PFSK-1 (cell line): ENCODE results near the gene BMPR2.

Experiments
- FOXP2 ChIP-seq: optimal IDR thresholded peaks from 2 replicates; pipeline ENCODE3; 2011; ENCODE audit warnings: borderline replicate concordance, control low read depth, inconsistent platforms; ENCODE audit not compliant: insufficient read depth; ENCODE audit errors: extremely low read length, extremely low read depth
- POLR2AphosphoS5 ChIP-seq: IDR thresholded peaks from 2 replicates; pipeline ENCODE4 v1.6.1; 2012; ENCODE audit warnings: low read depth, mild to moderate bottlenecking, control low read depth, low read length, moderate library complexity
- REST ChIP-seq, 2 experiments: IDR thresholded peaks; 2 replicates each; pipeline versions ENCODE4 v1.6.1 to v1.8.0; 2011 to 2012; ENCODE audit warnings: low read depth in 2 of 2, low read length in 2 of 2, control low read depth in 1 of 2, inconsistent platforms in 1 of 2, mild to moderate bottlenecking in 1 of 2, moderate library complexity in 1 of 2; ENCODE audit not compliant: insufficient read depth in 1 of 2
- SIN3A ChIP-seq: IDR thresholded peaks from 2 replicates; pipeline ENCODE4 v1.6.1; 2012; ENCODE audit warnings: mild to moderate bottlenecking, low read length, moderate library complexity, borderline replicate concordance; ENCODE audit not compliant: insufficient read depth
- TAF1 ChIP-seq: IDR thresholded peaks from 2 replicates; pipeline ENCODE4 v1.6.1; 2012; ENCODE audit warnings: low read length, control low read depth, borderline replicate concordance; ENCODE audit not compliant: insufficient read depth

BMPR2 gene

DNA sequence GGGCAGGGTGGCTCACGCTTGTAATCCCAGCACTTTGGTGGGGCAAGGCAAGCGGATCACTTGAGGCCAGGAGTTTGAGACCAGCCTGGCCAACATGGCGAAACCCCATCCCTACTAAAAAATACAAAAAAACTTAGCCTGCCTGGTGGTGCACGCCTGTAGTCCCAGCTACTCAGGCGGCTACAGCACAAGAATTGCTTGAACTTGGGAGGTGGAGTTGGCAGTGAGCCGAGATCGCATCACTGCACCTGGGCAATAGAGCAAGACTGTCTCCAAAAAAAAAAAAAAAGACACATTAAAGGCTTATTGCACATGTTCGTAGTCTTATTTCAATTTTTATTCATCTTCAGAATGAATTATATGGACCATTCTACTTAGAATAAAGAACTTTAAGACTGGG lies 110.2 kb downstream of the BMPR2 start:
- no peak for TF ChIP-seq SIN3A

DNA sequence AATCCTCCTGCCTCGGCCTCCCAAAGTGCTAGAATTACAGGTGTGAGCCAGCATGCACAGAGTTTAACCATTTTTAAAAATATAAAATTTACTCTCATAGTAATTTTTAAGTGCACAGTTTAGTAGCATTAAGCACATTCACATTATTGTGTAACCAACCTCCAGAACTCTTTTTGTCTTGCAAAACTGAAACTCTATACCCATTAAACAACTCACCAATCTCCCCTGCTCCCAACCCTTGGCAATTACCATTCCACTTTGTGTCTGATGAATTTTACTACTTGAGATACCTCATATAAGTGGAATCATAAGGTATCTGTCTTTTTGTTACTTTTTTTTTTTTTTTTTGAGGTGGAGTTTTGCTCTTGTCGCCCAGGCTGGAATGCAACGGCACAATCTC lies 112.5 kb downstream of the BMPR2 start:
- TF ChIP-seq SIN3A: no peak
- no peak for TF ChIP-seq REST (IDR thresholded peaks at IDR 0.05; ENCODE audit: insufficient read depth in 1 of 2, low read depth in 2 of 2, low read length in 2 of 2)
- no peak for TF ChIP-seq FOXP2
- TF ChIP-seq TAF1: no peak
- TF ChIP-seq POLR2AphosphoS5: no peak

DNA sequence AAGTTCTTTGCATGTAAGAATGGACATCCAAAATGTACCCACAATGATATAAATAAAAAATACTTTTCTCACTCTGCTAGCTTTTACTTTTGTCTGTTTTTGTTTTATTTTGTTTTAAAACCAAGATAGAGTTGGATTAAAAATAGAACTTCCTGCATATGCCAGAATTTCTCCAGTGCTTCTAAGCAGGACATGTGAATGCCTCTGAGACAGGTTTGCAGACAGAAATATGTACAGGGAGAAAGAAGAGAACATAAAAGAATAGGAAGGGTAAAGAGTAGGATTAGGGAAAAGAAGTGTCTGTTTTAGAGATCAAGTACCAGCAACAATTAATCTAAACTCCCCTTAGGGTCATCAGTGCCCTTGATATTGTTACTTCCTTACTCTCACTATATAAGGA lies 114.4 kb downstream of the BMPR2 start:
- TF ChIP-seq TAF1: no peak

DNA sequence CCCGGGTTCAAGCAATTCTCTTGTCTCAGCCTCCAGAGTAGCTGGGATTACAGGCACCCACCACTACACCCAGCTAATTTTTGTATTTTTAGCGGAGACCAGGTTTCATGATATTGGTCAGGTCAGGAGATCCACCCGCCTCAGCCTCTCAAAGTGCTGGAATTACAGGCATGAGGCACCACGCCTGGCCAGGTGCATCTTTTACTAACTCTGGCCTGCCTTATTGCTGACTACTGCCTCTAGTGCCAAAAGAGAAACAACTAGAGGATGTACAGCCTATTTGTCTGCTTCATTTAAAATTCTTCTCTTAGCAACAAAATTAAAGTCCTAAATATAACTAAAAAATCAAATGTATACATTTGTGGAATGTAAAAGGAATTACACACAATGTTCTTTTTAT lies 115.4 kb downstream of the BMPR2 start:
- no peak for TF ChIP-seq SIN3A
- no peak for TF ChIP-seq POLR2AphosphoS5
- TF ChIP-seq TAF1: no peak
- TF ChIP-seq FOXP2: no peak
- no peak for TF ChIP-seq REST (IDR thresholded peaks at IDR 0.05; ENCODE audit: insufficient read depth in 1 of 2, low read depth in 2 of 2, low read length in 2 of 2)

- peak; percentile 85 for TF ChIP-seq FOXP2
- no peak for TF ChIP-seq REST (IDR thresholded peaks at IDR 0.05; ENCODE audit: insufficient read depth in 1 of 2, low read depth in 2 of 2, low read length in 2 of 2)
- TF ChIP-seq SIN3A: peak; percentile 97
- no peak for TF ChIP-seq POLR2AphosphoS5
- no peak for TF ChIP-seq TAF1
Observed at GRCh38 chr2:202494300-202495229, 118.4 kb downstream of the BMPR2 start.

DNA sequence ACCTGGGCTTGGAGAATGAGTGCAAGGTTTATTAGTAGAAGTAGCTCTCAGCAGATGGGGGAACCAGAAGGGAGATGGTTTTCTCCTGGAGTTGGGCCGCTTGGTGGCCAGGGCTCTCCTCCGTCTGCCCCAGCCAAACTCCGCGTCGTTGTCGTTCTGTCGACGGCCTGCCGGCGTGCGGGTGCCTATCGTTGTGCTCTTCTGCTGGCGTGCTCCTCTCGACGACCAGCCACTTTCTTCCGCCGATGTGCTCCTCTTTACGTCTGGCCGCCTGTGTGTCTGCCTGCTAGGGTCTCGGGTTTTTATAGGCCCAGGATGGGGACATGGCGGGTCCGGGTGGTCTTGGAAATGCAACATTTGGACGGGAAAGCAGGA lies 119.1 kb downstream of the BMPR2 start:
- TF ChIP-seq SIN3A (no peak), REST (IDR thresholded peaks at IDR 0.05; ENCODE audit: insufficient read depth in 1 of 2, low read depth in 2 of 2, low read length in 2 of 2) (no peak), TAF1 (no peak), POLR2AphosphoS5 (no peak), FOXP2 (no peak)
